NCI-H2196 (cell line): ENCODE data around the gene SAMD1.
A peak's percentile ranks its signal among the peaks of the same experiment; 100 is the strongest.
"Not testable (repeated sequence)": the region's sequence is repeated elsewhere in the genome, so short reads cannot be mapped to it uniquely, and the experiment has no call there.

Experiments
- DNase-seq: peaks from one replicate; lab custom pipeline; 2025; ENCODE audit not compliant: unreplicated experiment; lab: John Stamatoyannopoulos, UW

Gene SAMD1

GRCh38 chr19:14061751-14062557 is 28.6 kb downstream of the SAMD1 start, which contains the start of gene PALM3:
TSS of gene PALM3 (minus strand) at chr19:14062076. CDS start at chr19:14061980, 96 bp downstream.
- DNase-seq, result no peak

- DNase-seq, result no peak
These were observed 29.3 kb downstream of the SAMD1 start for GRCh38 chr19:14061081-14061749.

GRCh38 chr19:14059652-14060155 is 30.8 kb downstream of the SAMD1 start:
- no peak for DNase-seq

- DNase-seq, result peak; percentile 16
These were observed 31.5 kb downstream of the SAMD1 start for GRCh38 chr19:14059093-14059480.

GRCh38 chr19:14058182-14059092 is 32.1 kb downstream of the SAMD1 start:
- DNase-seq, result no peak

GRCh38 chr19:14056741-14057356 is 33.7 kb downstream of the SAMD1 start:
- no peak for DNase-seq

GRCh38 chr19:14056069-14056666 is 34.4 kb downstream of the SAMD1 start:
- no peak for DNase-seq

- no peak for DNase-seq
These were observed 35.2 kb downstream of the SAMD1 start for GRCh38 chr19:14055396-14055795.

GRCh38 chr19:14054721-14055120 is 35.8 kb downstream of the SAMD1 start:
- DNase-seq, result no peak

- DNase-seq, result no peak
These were observed 36.5 kb downstream of the SAMD1 start for GRCh38 chr19:14054099-14054498.

GRCh38 chr19:14053500-14053899 is 37.1 kb downstream of the SAMD1 start:
- no peak for DNase-seq

- DNase-seq, result no peak
These were observed 37.5 kb downstream of the SAMD1 start for GRCh38 chr19:14053032-14053431.

GRCh38 chr19:14052470-14052869 is 38.1 kb downstream of the SAMD1 start:
- DNase-seq, result no peak

GRCh38 chr19:14051980-14052379 is 38.6 kb downstream of the SAMD1 start:
- no peak for DNase-seq

- not testable (repeated sequence) for DNase-seq
These were observed 39.6 kb downstream of the SAMD1 start for GRCh38 chr19:14050961-14051360.

GRCh38 chr19:14050512-14050911 is 40.0 kb downstream of the SAMD1 start:
- DNase-seq, result no peak

- peak; percentile 41 for DNase-seq
These were observed 42.0 kb downstream of the SAMD1 start for GRCh38 chr19:14048443-14049153.

- DNase-seq, result not testable (repeated sequence)
These were observed 42.7 kb downstream of the SAMD1 start for GRCh38 chr19:14047866-14048265.
